IMR-90 (cell line): ENCODE measurements around the gene KLC1. TPM values are rescaled to one million over a fixed set of nuclear protein-coding genes. Genes with fewer than 3 reads are reported as not detected.

Experiments
- ATAC-seq: fragments of 200-7000 bp; cut with Tn5 transposase; 2 replicates; pipeline ENCODE4 v1.9.1; 2020; ENCODE audit warnings: low read depth, mild to moderate bottlenecking, moderate library complexity
- BruUV-seq: library from RNA; stranded (reverse); fragments of 400-500 nt; replicated peaks from 2 replicates; lab custom pipeline; 2021; lab: Mats Ljungman, UMichigan
- CTCF ChIA-PET: fragments of 300-600 bp; formaldehyde crosslinking; extraction: SDS; loops from one replicate; lab custom pipeline; 2021; ENCODE audit warnings: antibody characterized with exemption; lab: Yijun Ruan, JAX
- POLR2A ChIA-PET: fragments of 300-600 bp; sonication (Branson Sonifier 250); formaldehyde crosslinking; loops from one replicate; lab custom pipeline; 2022; ENCODE audit warnings: antibody characterized with exemption; ENCODE audit not compliant: unreplicated experiment; lab: Charles Lee
- DNase-seq: peaks from one replicate; pipeline ENCODE4 v3.0.0; 2013
- H2AFZ ChIP-seq: replicated peaks from 2 replicates; pipeline ENCODE3; 2013; ENCODE audit warnings: low read length, mild to moderate bottlenecking; ENCODE audit not compliant: poor library complexity
- H2AK5ac ChIP-seq: 2 replicates; pipeline ENCODE4 v1.6.1; 2013; ENCODE audit warnings: low read depth, low read length, inconsistent platforms
- H2AK9ac ChIP-seq: replicated peaks from 2 replicates; pipeline ENCODE3; 2013; ENCODE audit warnings: mild to moderate bottlenecking, low read depth, low read length, moderate library complexity; ENCODE audit not compliant: poor library complexity
- H2BK120ac ChIP-seq: 2 replicates; pipeline ENCODE4 v1.6.1; 2013; ENCODE audit warnings: low read depth, low read length, inconsistent platforms
- H2BK15ac ChIP-seq: 3 replicates; pipeline ENCODE4 v1.6.1; 2013; ENCODE audit warnings: low read depth, low read length, inconsistent platforms
- H2BK20ac ChIP-seq: 2 replicates; pipeline ENCODE4 v1.6.1; 2013; ENCODE audit warnings: low read depth, mild to moderate bottlenecking, inconsistent platforms, low read length, moderate library complexity
- H2BK5ac ChIP-seq: 2 replicates; pipeline ENCODE4 v1.6.1; 2013; ENCODE audit warnings: mild to moderate bottlenecking, low read depth, low read length, inconsistent platforms; ENCODE audit not compliant: poor library complexity, severe bottlenecking
- H3K14ac ChIP-seq: replicated peaks from 2 replicates; pipeline ENCODE4 v1.6.1; 2013; ENCODE audit warnings: low read depth, low read length, inconsistent platforms
- H3K18ac ChIP-seq: 2 replicates; pipeline ENCODE4 v1.6.1; 2013; ENCODE audit warnings: low read depth, low read length, control low read depth
- H3K23ac ChIP-seq: 2 replicates; pipeline ENCODE4 v1.6.1; 2013; ENCODE audit warnings: low read depth, low read length, inconsistent platforms
- H3K27ac ChIP-seq: 2 replicates; pipeline ENCODE4 v1.5.1; 2013; ENCODE audit warnings: mild to moderate bottlenecking, control low read depth, low read length; ENCODE audit not compliant: insufficient read depth
- H3K27me3 ChIP-seq: 2 replicates; pipeline ENCODE4 v1.6.1; 2013; ENCODE audit warnings: low read length; ENCODE audit not compliant: control insufficient read depth, insufficient read depth
- H3K36me3 ChIP-seq: 2 replicates; pipeline ENCODE4 v1.6.1; 2013; ENCODE audit warnings: low read length, mixed read lengths; ENCODE audit not compliant: control insufficient read depth, insufficient read depth
- H3K4ac ChIP-seq: 2 replicates; pipeline ENCODE4 v1.6.1; 2013; ENCODE audit warnings: low read depth, low read length, inconsistent platforms
- H3K4me1 ChIP-seq: 2 replicates; pipeline ENCODE4 v1.6.1; 2013; ENCODE audit warnings: low read length, mixed read lengths; ENCODE audit not compliant: control insufficient read depth, insufficient read depth
- H3K4me2 ChIP-seq: 2 replicates; pipeline ENCODE4 v1.6.1; 2013; ENCODE audit warnings: low read depth, mild to moderate bottlenecking, control low read depth, low read length, moderate library complexity
- H3K4me3 ChIP-seq: 2 replicates; pipeline ENCODE4 v1.5.1; 2013; ENCODE audit warnings: low read depth, mild to moderate bottlenecking, control low read depth, low read length, moderate library complexity; ENCODE audit not compliant: insufficient read depth
- H3K56ac ChIP-seq: 2 replicates; pipeline ENCODE4 v1.6.1; 2013; ENCODE audit warnings: low read length, inconsistent platforms; ENCODE audit not compliant: insufficient read depth; ENCODE audit errors: extremely low read depth
- H3K79me1 ChIP-seq, 2 experiments: 2 replicates each; pipeline ENCODE4 v1.6.1; 2013; ENCODE audit warnings: low read length in 2 of 2, inconsistent platforms in 1 of 2, low read depth in 1 of 2
- H3K9ac ChIP-seq: 2 replicates; pipeline ENCODE4 v1.6.1; 2013; ENCODE audit warnings: low read depth, low read length, control low read depth
- H3K9me1 ChIP-seq: 2 replicates; pipeline ENCODE4 v1.6.1; 2013; ENCODE audit warnings: low read length, inconsistent platforms; ENCODE audit not compliant: insufficient read depth
- H3K9me3 ChIP-seq: 2 replicates; pipeline ENCODE4 v1.6.1; 2013; ENCODE audit warnings: low read length; ENCODE audit not compliant: control insufficient read depth, insufficient read depth
- H4K20me1 ChIP-seq: 2 replicates; pipeline ENCODE4 v1.6.1; 2013; ENCODE audit warnings: low read length, inconsistent platforms; ENCODE audit not compliant: insufficient read depth
- H4K5ac ChIP-seq: 2 replicates; pipeline ENCODE4 v1.6.1; 2013; ENCODE audit warnings: mild to moderate bottlenecking, low read depth, low read length, control low read depth
- H4K8ac ChIP-seq, 2 experiments: 2 replicates each; pipeline ENCODE4 v1.6.1; 2013; ENCODE audit warnings: low read depth in 2 of 2, low read length in 2 of 2, control low read depth in 1 of 2, inconsistent platforms in 1 of 2
- H4K91ac ChIP-seq: 2 replicates; pipeline ENCODE4 v1.6.1; 2013; ENCODE audit warnings: low read depth, low read length, inconsistent platforms; ENCODE audit not compliant: insufficient read depth
- CEBPB ChIP-seq: IDR thresholded peaks from 2 replicates; pipeline ENCODE4 v1.6.1; 2012; ENCODE audit warnings: low read depth, low read length, improper control_type of control experiment
- CTCF ChIP-seq: conservative IDR thresholded peaks from 2 replicates; pipeline ENCODE4 v1.5.1; 2012; ENCODE audit warnings: mild to moderate bottlenecking, low read depth, low read length, improper control_type of control experiment
- FOS ChIP-seq: fragments of 150-350 bp; IDR thresholded peaks from 2 replicates; pipeline ENCODE4 v1.6.1; 2016; ENCODE audit warnings: low read depth, low read length
- MXI1 ChIP-seq: IDR thresholded peaks from 2 replicates; pipeline ENCODE4 v1.6.1; 2012; ENCODE audit warnings: low read depth, mild to moderate bottlenecking, low read length, moderate library complexity, borderline replicate concordance
- RAD21 ChIP-seq: IDR thresholded peaks from 2 replicates; pipeline ENCODE4 v1.6.1; 2012; ENCODE audit warnings: low read length, improper control_type of control experiment
- RCOR1 ChIP-seq: IDR thresholded peaks from 2 replicates; pipeline ENCODE4 v1.6.1; 2012; ENCODE audit warnings: mild to moderate bottlenecking, low read length, improper control_type of control experiment; ENCODE audit not compliant: insufficient replicate concordance
- SMC3 ChIP-seq: fragments of 150-350 bp; IDR thresholded peaks from 2 replicates; pipeline ENCODE4 v1.6.1; 2016; ENCODE audit warnings: low read depth, mild to moderate bottlenecking, antibody characterized with exemption, low read length, moderate library complexity
- WGBS, 2 experiments: methylation state at CpG; one replicate each; pipeline versions ENCODE4 v1.1.5 to v1.1.7; 2013; ENCODE audit warnings: missing lambda C conversion rate in 2 of 2; ENCODE audit not compliant: insufficient read length in 1 of 2; ENCODE audit errors: extremely low coverage in 2 of 2; 5-methylcytosine and 5-hydroxymethylcytosine counted together
- dilution Hi-C: fragments of 300-500 bp; cut with HindIII; formaldehyde crosslinking; loops from one replicate; pipeline ENCODE4 v1.14.3; 2018; ENCODE audit warnings: low sequenced_read_pairs; ENCODE audit not compliant: unreplicated experiment
- in situ Hi-C: fragments of 300-500 bp; cut with MboI; formaldehyde crosslinking; loops from 3 replicates; pipeline ENCODE4 v1.14.3; 2019; ENCODE audit warnings: low sequenced_read_pairs, inconsistent platforms, mixed read lengths
- intact Hi-C: fragments of 100-400 bp; cut with micrococcal nuclease; formaldehyde crosslinking; loops from 2 replicates; pipeline ENCODE4 v1.10.0; 2022
- polyA plus RNA-seq, 3 experiments: library from polyadenylated mRNA; depleted of rRNA; stranded (reverse); fragments of >200 nt; gene quantifications; 2 replicates each; pipeline ENCODE4 v1.2.3, GENCODE V29; 2012; ENCODE audit warnings: low replicate concordance in 1 of 3
- total RNA-seq: library from RNA; depleted of rRNA; stranded (reverse); fragments of >200 nt; gene quantifications from 2 replicates; pipeline ENCODE4 v1.2.3, GENCODE V29; 2012

Gene KLC1
- total and polyA plus RNA-seq, 2 of the 4 experiments (the other 2 are of a cell fraction) = 101 to 157 TPM

- Histone ChIP-seq H3K27ac (no peak overlapping the region), H2BK5ac (no peak overlapping the region), H2BK15ac (no peak overlapping the region), H3K79me1 (peaks cover 11 to 66% of the 10 kb centered on the region in 2 experiments; a peak in 2 of 4 replicates), H2AK9ac (no peak overlapping the region), H4K91ac (no peak overlapping the region), H3K56ac (no peak overlapping the region), H4K8ac (no peak overlapping the region), H3K9me1 (no peaks in the 10 kb centered on the region), H2BK20ac (no peak overlapping the region), H2AK5ac (no peak overlapping the region), H3K4me2 (no peak overlapping the region), H3K4ac (no peak overlapping the region), H3K23ac (no peak overlapping the region), H2AFZ (no peak overlapping the region), H3K9ac (no peak overlapping the region), H2BK120ac (no peak overlapping the region), H3K18ac (no peak overlapping the region), H3K4me3 (no peak overlapping the region), H3K14ac (no peak overlapping the region), H3K27me3 (no peaks in the 10 kb centered on the region), H4K20me1 (peaks cover 24% of the 10 kb centered on the region), H4K5ac (no peak overlapping the region), H3K36me3 (peaks cover 56% of the 10 kb centered on the region), H3K4me1 (no peaks in the 10 kb centered on the region), H3K9me3 (no peaks in the 10 kb centered on the region)
- DNase-seq = no peak
- intact Hi-C loops (no loop called here), in situ Hi-C loops (no loop called here), dilution Hi-C loops (no loop called here)
- ATAC-seq = no peak
- ChIA-PET CTCF (no interaction called here), POLR2A (no interaction called here)
- 92% methylated on average over 29 of the region's 41 CpGs; no CpG with 5 or more reads in 1 of the 2 experiments for WGBS, 2 experiments
- no TSS peak for BruUV-seq
- TF ChIP-seq SMC3 (no peak), FOS (no peak), RCOR1 (no peak), CTCF (no peak), MXI1 (no peak), CEBPB (no peak), RAD21 (no peak)
Measured at GRCh38 chr14:103706551-103707328, 77.7 kb downstream of the KLC1 start.
